ENCODE data around the gene H2BK1. TPM values are rescaled to one million over a fixed set of nuclear protein-coding genes. Genes with fewer than 3 reads are reported as not detected.

H2BK1 gene
- total and polyA plus RNA-seq, 7 experiments from 2014 or later: 1.8 to 6.4 (median 1.9) TPM; not detected in 2

DNA sequence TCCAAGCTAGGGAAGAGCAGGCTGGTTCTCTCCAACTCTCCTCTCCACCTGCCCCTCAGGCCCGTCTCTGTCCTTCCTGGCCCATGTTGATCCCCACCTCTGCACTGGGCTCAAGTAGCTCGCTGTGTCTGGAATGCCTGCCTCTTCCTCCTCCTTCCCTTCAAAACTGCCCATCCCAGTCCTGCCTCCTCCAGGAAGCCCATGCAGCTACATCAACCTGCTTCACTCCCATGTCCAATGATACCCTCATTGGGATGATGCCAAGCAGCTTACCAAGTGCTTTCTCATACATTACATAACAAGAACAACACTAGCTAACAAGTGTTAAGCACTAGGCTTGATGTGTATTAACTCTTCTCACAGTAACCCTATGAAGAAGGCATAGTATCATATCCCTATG lies 31.5 kb downstream of the H2BK1 start:
- Histone ChIP-seq H3K4me3 (ENCODE audit: low read length) (no peak overlapping the region), H3K27ac (ENCODE audit: low read depth, low read length) (no peak overlapping the region), H3K27me3 (ENCODE audit: control insufficient read depth in 2 of 2, insufficient read depth in 2 of 2, low read length in 2 of 2) (no peaks in the 10 kb centered on the region), H3K36me3 (ENCODE audit: control insufficient read depth in 2 of 3, insufficient read depth in 3 of 3, low read length in 3 of 3) (no peaks in the 10 kb centered on the region), H3K4me1 (ENCODE audit: control insufficient read depth in 2 of 2, insufficient read depth in 2 of 2, low read length in 2 of 2) (no peaks in the 10 kb centered on the region), H3K9me3 (ENCODE audit: control insufficient read depth in 2 of 3, low read length in 3 of 3) (no peaks in the 10 kb centered on the region)
- intact Hi-C loops (cut with micrococcal nuclease): no loop called here
- Mint-ChIP-seq H3K27ac (peak overlapping the region in 1 of 9 donors; percentile 7), H3K4me1 (peaks cover 0 to 6% (median 0%) of the 10 kb centered on the region in 7 donors), H3K4me3 (no peak overlapping the region), H3K9me3 (no peaks in the 10 kb centered on the region), H3K36me3 (no peaks in the 10 kb centered on the region), H3K27me3 (peaks cover 6 to 30% (median 11%) of the 10 kb centered on the region in 5 donors)
- DNase-seq (no peak), ATAC-seq (no peak)
- CTCF ChIA-PET: interaction anchor here (0.9 kb wide), 1 partner anchor 9 kb away, joined by 3 read pairs; no protein-coding TSS in a partner anchor
- POLR2A ChIA-PET: interaction anchor here (0.5 kb wide), 1 partner anchor 48 kb away, joined by 3 read pairs; the partner anchor contains the start of gene ABCF2

DNA sequence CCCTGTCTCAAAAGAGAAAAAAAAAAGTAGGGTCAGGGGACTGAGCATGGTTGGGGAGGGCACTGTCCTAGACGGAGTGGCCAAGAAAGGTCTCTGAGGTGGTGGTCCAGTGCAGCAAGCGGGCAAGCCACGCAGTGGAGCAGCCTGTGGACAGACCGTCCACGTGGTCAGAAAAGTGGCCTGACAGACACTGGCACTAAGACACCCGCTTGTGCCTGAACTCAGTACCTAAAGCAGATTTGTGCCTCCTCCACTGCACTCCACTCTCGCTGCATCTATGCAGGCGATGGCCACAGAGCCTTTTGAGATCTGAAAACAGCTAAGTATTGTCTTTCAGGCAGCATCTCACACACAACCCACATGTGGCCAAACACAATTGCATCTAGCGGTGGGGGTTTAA lies 32.1 kb downstream of the H2BK1 start:
- H3K27ac ChIP-seq (ENCODE audit: low read depth, low read length): no peak overlapping the region
- ATAC-seq (no peak), DNase-seq (no peak)
- no peaks in the 10 kb centered on the region for H3K27me3 ChIP-seq (ENCODE audit: control insufficient read depth in 2 of 2, insufficient read depth in 2 of 2, low read length in 2 of 2)
- Mint-ChIP-seq H3K27ac (no peak overlapping the region), H3K9me3 (no peaks in the 10 kb centered on the region), H3K36me3 (no peaks in the 10 kb centered on the region), H3K4me3 (no peak overlapping the region), H3K4me1 (peaks cover 0 to 6% (median 0%) of the 10 kb centered on the region in 7 donors), H3K27me3 (peaks cover 9 to 35% (median 14%) of the 10 kb centered on the region in 5 donors)
- H3K36me3 ChIP-seq (ENCODE audit: control insufficient read depth in 2 of 3, insufficient read depth in 3 of 3, low read length in 3 of 3): no peaks in the 10 kb centered on the region
- CTCF ChIA-PET: interaction anchor here (0.9 kb wide), 1 partner anchor 8 kb away, joined by 3 read pairs; no protein-coding TSS in a partner anchor
- POLR2A ChIA-PET: no interaction called here
- H3K9me3 ChIP-seq (ENCODE audit: control insufficient read depth in 2 of 3, low read length in 3 of 3): no peaks in the 10 kb centered on the region
- no peaks in the 10 kb centered on the region for H3K4me1 ChIP-seq (ENCODE audit: control insufficient read depth in 2 of 2, insufficient read depth in 2 of 2, low read length in 2 of 2)
- no peak overlapping the region for H3K4me3 ChIP-seq (ENCODE audit: low read length)
- intact Hi-C loops (cut with micrococcal nuclease): no loop called here

DNA sequence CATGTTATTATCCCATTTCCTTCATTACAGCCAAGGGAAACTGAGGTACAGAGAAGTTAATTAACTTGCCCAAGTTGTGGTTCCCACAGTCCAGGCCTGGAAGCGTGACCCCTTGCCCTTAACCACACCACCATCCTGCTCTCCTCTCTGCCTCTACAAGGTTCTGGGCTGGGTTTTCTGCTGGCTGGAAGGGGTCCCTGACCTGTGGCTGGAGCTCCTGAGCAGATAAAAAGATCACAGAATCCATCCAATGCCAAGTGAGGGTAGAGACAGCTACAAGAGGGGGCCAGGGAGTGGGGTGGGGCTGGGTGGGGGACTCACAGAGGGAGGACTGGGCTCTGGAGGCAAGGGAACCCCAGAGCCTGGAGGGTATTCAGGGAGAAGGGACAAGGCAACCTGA lies 33.0 kb downstream of the H2BK1 start:
- Mint-ChIP-seq H3K4me3 (no peak overlapping the region), H3K36me3 (no peaks in the 10 kb centered on the region), H3K27ac (peak overlapping the region in 1 of 9 donors; percentile 80), H3K4me1 (peaks cover 0 to 13% (median 6%) of the 10 kb centered on the region in 7 donors), H3K9me3 (no peaks in the 10 kb centered on the region), H3K27me3 (peaks cover 17 to 44% (median 23%) of the 10 kb centered on the region in 5 donors)
- DNase-seq (no peak), ATAC-seq (no peak)
- Histone ChIP-seq H3K36me3 (ENCODE audit: control insufficient read depth in 2 of 3, insufficient read depth in 3 of 3, low read length in 3 of 3) (no peaks in the 10 kb centered on the region), H3K9me3 (ENCODE audit: control insufficient read depth in 2 of 3, low read length in 3 of 3) (no peaks in the 10 kb centered on the region), H3K4me1 (ENCODE audit: control insufficient read depth in 2 of 2, insufficient read depth in 2 of 2, low read length in 2 of 2) (no peaks in the 10 kb centered on the region), H3K4me3 (ENCODE audit: low read length) (no peak overlapping the region), H3K27ac (ENCODE audit: low read depth, low read length) (no peak overlapping the region), H3K27me3 (ENCODE audit: control insufficient read depth in 2 of 2, insufficient read depth in 2 of 2, low read length in 2 of 2) (no peaks in the 10 kb centered on the region)
- intact Hi-C loops (cut with micrococcal nuclease): no loop called here
- POLR2A ChIA-PET: no interaction called here
- CTCF ChIA-PET: interaction anchor here (1.6 kb wide), 1 partner anchor 14 kb away, joined by 4 read pairs; no protein-coding TSS in a partner anchor

DNA sequence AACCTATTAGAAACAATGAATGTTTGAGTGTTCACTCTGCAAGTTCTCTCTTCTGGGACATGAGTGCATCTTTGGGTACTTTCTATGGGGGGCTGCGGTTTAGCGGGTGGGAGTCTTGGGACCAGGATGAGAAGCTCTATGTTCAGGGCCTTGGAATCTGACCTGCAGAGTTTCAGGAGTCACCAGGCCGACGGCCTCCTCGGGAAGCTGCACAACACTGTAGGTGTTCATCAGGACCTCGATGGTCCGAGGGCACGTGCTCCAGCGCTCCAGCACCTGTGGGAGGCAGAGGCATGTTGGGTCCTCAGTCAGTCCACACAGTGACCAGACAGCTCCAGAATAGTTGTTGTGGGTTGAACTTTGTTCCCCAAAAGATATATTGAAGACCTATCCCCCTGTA lies 33.9 kb downstream of the H2BK1 start:
- Mint-ChIP-seq H3K27me3 (peaks cover 24 to 49% (median 27%) of the 10 kb centered on the region in 5 donors), H3K27ac (peak overlapping the region in 1 of 9 donors; percentile 23), H3K4me3 (no peak overlapping the region), H3K4me1 (peaks cover 0 to 15% (median 6%) of the 10 kb centered on the region in 7 donors), H3K9me3 (no peaks in the 10 kb centered on the region), H3K36me3 (no peaks in the 10 kb centered on the region)
- ATAC-seq (no peak), DNase-seq (no peak)
- intact Hi-C loops (cut with micrococcal nuclease): no loop called here
- Histone ChIP-seq H3K4me3 (ENCODE audit: low read length) (no peak overlapping the region), H3K9me3 (ENCODE audit: control insufficient read depth in 2 of 3, low read length in 3 of 3) (no peaks in the 10 kb centered on the region), H3K27ac (ENCODE audit: low read depth, low read length) (no peak overlapping the region), H3K27me3 (ENCODE audit: control insufficient read depth in 2 of 2, insufficient read depth in 2 of 2, low read length in 2 of 2) (no peaks in the 10 kb centered on the region), H3K36me3 (ENCODE audit: control insufficient read depth in 2 of 3, insufficient read depth in 3 of 3, low read length in 3 of 3) (no peaks in the 10 kb centered on the region), H3K4me1 (ENCODE audit: control insufficient read depth in 2 of 2, insufficient read depth in 2 of 2, low read length in 2 of 2) (no peaks in the 10 kb centered on the region)
- ChIA-PET POLR2A (no interaction called here), CTCF (interaction anchor here (1.6 kb wide), 1 partner anchor 13 kb away, joined by 4 read pairs; no protein-coding TSS in a partner anchor)

DNA sequence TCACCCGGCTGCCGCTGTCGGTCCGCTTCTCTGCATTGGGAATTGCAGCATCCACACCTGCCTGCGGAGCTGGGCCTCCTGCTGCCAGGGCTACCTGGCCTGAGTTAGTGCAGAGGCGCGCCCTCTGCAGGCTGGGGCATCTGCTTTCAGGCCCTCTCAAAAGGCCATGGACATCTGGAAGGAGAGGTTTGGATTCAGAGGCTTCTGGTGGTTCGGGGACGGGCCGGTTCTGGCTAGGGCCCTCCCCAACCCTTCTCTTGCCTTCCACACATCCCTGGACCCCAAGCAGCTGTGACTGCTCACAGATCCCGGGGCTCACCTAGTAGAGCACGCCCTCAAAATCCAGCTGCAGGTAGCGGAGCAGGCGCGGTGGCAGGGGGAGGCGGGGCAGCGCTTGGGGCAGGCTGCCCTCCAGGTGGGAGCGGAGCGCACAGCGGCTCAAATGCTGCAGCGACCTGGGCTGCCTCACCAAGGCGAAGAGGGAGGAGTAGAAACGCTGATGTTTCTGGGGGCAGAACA lies 34.4 kb downstream of the H2BK1 start:
- no peak overlapping the region for H3K27ac ChIP-seq (ENCODE audit: low read depth, low read length)
- Mint-ChIP-seq H3K27me3 (peaks cover 30 to 54% (median 32%) of the 10 kb centered on the region in 5 donors), H3K27ac (no peak overlapping the region), H3K36me3 (no peaks in the 10 kb centered on the region), H3K9me3 (no peaks in the 10 kb centered on the region), H3K4me1 (peaks cover 0 to 15% (median 6%) of the 10 kb centered on the region in 7 donors), H3K4me3 (no peak overlapping the region)
- POLR2A ChIA-PET: no interaction called here
- H3K4me1 ChIP-seq (ENCODE audit: control insufficient read depth in 2 of 2, insufficient read depth in 2 of 2, low read length in 2 of 2): no peaks in the 10 kb centered on the region
- no peak for DNase-seq
- ATAC-seq: no peak
- no peaks in the 10 kb centered on the region for H3K36me3 ChIP-seq (ENCODE audit: control insufficient read depth in 2 of 3, insufficient read depth in 3 of 3, low read length in 3 of 3)
- no peaks in the 10 kb centered on the region for H3K27me3 ChIP-seq (ENCODE audit: control insufficient read depth in 2 of 2, insufficient read depth in 2 of 2, low read length in 2 of 2)
- no peak overlapping the region for H3K4me3 ChIP-seq (ENCODE audit: low read length)
- H3K9me3 ChIP-seq (ENCODE audit: control insufficient read depth in 2 of 3, low read length in 3 of 3): no peaks in the 10 kb centered on the region
- intact Hi-C loops (cut with micrococcal nuclease): no loop called here
- CTCF ChIA-PET: interaction anchor here (1.6 kb wide), 1 partner anchor 12 kb away, joined by 4 read pairs; no protein-coding TSS in a partner anchor

DNA sequence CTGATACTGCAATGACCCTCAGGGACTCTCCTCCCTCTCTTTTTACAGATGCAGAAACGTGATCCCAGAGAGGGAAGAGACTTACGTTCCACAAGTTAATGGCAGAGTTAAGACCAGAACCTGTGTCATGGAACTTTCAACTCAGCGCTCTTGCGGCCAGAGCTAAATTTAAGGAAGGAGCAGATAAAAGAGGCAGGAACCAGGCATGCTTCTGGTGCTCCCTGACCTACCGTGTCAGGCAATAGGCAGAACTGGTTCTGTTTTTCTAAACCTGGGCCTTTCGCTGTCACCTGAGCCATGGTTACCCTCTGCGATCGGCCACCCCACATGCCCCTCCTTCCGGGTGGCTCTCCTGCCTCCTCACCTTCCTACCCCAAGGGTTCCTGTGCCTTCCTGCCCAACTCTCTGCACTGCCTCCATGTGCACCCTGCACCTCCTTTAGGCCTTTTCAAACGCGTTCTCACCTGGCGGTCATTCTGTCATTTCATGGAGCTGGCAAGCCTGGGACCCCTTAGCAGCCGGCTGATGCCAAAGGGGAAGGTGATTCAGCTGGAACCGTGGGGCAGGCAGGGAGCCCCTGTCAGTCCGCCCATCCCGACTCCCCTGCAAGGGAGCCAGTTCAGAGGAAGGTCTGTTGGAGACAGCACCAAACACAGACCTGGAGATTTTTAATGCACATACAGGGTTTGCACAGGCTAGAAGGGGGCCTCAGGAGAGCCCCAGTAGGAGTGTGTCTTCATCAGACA lies 35.1 kb downstream of the H2BK1 start:
- Mint-ChIP-seq H3K4me3 (peak overlapping the region in 2 of 10 donors; percentile 40 to 45), H3K27ac (no peak overlapping the region), H3K27me3 (peaks cover 31 to 54% (median 34%) of the 10 kb centered on the region in 5 donors), H3K9me3 (no peaks in the 10 kb centered on the region), H3K36me3 (no peaks in the 10 kb centered on the region), H3K4me1 (peaks cover 0 to 15% (median 6%) of the 10 kb centered on the region in 7 donors)
- Histone ChIP-seq H3K4me3 (ENCODE audit: low read length) (no peak overlapping the region), H3K4me1 (ENCODE audit: control insufficient read depth in 2 of 2, insufficient read depth in 2 of 2, low read length in 2 of 2) (no peaks in the 10 kb centered on the region), H3K9me3 (ENCODE audit: control insufficient read depth in 2 of 3, low read length in 3 of 3) (no peaks in the 10 kb centered on the region), H3K27ac (ENCODE audit: low read depth, low read length) (no peak overlapping the region), H3K36me3 (ENCODE audit: control insufficient read depth in 2 of 3, insufficient read depth in 3 of 3, low read length in 3 of 3) (no peaks in the 10 kb centered on the region), H3K27me3 (ENCODE audit: control insufficient read depth in 2 of 2, insufficient read depth in 2 of 2, low read length in 2 of 2) (no peaks in the 10 kb centered on the region)
- no peak for ATAC-seq
- POLR2A ChIA-PET: no interaction called here
- CTCF ChIA-PET: no interaction called here
- intact Hi-C loops (cut with micrococcal nuclease): no loop called here
- DNase-seq: no peak
